Esophagus squamous epithelium (tissue), 4 donors: ENCODE data around the gene TMCC1.

Source experiments
- CTCF ChIP-seq, 6 experiments: fragments of 450-650 bp in 4 of 6; fragments of 200-600 bp in 2 of 6; sonication (generic) in 2 of 6; IDR thresholded peaks; one replicate each; pipeline ENCODE4 v1.5.1; 2016 to 2019; ENCODE audit warnings: antibody characterized with exemption in 6 of 6, mild to moderate bottlenecking in 4 of 6, moderate library complexity in 4 of 6
- POLR2A ChIP-seq, 4 donors: fragments of 450-650 bp; IDR thresholded peaks; one replicate each; pipeline ENCODE4 v1.6.1; 2017; ENCODE audit warnings: antibody characterized with exemption in 4 of 4, mild to moderate bottlenecking in 4 of 4, moderate library complexity in 3 of 4

- TF ChIP-seq CTCF (IDR thresholded peaks at IDR 0.05) (no peak), POLR2A (IDR thresholded peaks at IDR 0.05) (peak in 2 of 4 donors; percentile 34 to 87)
Measured at GRCh38 chr3:129626744-129627349, 266.7 kb downstream of the TMCC1 start.
